Measurements from ENCODE around the gene TAF6L.
"Not testable (repeated sequence)": the region's sequence is repeated elsewhere in the genome, so short reads cannot be mapped to it uniquely, and the experiment has no call there.

TAF6L gene

GRCh38 chr11:62805961-62806441, 34.8 kb downstream of the TAF6L start:
- DNase-seq, result no peak

GRCh38 chr11:62806611-62807121, 35.5 kb downstream of the TAF6L start:
- no peak for DNase-seq

- no peak for DNase-seq
Measured at GRCh38 chr11:62810748-62811147, 39.6 kb downstream of the TAF6L start.

DNA sequence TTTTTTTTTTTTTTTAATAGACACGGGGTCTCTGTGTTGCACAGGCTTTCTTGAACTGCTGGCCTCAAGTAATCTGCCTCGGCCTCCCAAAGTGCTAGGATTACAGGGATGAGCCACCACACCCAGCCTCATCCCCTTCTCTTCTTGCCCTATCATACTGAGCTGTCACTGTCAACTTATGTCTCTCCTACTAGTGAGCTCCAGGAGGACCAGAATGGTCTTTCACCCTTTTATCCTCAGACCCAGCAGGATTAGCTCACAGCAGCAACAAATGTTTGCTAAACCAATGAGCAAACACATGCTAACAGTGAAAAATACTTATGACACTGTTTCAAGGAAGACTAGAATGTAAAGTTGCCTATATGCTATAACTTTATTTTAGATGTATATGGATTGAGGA, 40.5 kb downstream of the TAF6L start:
- no peak for DNase-seq

DNA sequence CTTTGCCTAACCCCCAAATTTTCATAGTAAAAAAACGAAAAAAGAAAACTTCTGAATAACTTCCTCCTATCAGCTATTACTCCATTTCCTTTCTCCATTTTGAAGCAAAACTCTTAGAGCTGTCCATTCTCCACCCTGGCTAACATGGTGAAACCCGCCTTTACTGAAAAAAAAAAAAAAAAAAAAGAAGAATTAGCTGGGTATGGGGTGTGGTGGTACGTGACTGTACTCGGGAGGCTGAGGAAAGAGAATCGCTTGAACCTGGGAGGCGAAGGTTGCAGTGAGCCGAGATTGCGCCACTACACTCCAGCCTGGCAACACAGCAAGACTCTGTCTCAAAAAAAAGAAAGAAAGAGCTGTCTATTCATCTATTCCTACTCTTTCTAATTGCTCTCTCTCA, 45.4 kb downstream of the TAF6L start:
- no peak for DNase-seq

GRCh38 chr11:62817129-62817528, 45.9 kb downstream of the TAF6L start:
- DNase-seq, result no peak

GRCh38 chr11:62823677-62824076, 52.5 kb downstream of the TAF6L start:
- no peak for DNase-seq

- DNase-seq, result not testable (repeated sequence)
Measured at GRCh38 chr11:62828130-62828529, 56.9 kb downstream of the TAF6L start.

DNA sequence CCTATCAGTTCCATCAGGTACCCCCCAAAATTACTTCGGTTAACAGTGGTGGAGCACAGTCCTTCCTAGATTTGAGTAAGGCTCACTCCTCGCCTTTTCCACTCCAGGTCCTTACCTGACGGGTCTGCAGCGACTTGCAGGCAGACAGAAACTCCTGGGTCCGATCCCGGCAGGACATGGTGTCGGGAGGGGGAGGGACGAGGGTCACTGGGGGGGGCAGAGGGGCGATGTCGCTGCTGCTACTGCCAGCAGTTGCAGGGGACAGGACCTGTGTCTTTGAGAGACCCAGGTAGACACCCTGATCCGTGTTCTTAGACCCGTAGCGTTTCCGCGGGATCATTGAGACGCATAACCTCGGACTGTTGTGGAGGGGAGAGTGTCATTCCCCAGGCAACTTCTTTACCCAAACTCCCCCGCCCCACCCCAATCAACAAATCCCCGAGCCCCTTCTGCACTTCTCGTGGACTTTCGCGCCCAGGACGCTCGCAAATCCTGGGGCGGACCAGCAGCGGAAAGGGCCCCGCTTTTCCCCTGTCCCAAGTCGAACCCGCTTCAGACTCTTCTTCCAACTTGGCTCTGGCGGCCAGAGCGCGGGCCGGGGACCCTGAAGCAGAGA, 59.8 kb downstream of the TAF6L start:
- DNase-seq, result no peak

DNA sequence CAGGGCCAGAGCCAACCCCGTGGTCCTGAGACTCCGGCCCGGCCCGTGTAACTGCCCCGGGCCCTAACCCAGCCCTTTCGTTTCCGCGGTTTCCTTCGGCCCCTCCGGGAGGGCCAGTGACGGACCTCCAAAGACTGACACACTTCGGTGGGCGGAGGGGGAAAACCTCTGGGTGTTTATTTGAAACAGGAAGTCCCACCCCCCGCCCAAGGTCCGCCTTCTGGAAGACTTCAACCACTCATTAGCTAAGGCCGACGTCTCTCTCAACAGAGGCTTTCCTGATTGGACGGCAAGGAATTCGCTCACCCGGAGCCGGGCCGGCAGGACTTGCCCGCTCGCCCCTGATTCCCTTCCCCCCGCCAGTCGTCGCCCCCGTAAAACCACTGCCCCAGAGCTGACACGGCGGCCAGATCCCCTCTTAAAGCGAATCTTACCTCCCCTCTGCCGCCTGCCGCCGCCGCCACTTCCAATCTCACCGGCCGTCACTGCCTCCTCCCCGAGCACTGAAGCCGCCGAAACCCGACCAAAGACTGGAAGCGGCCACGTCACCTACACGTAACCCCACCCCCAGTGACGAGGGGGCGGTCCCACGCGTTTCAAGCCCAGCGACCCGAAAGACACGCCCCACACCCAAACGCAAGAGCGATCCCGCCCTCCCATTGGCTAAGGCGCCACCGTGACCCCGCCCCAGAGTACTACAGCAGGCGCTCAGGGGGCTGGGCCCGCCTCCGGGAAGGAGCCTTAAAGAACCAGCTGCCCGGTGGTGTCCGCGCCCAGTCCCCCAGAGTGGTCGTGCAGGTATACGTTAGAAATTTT, 60.5 kb downstream of the TAF6L start, which contains the start of gene STX5:
TSS of gene STX5 (minus strand) at position 532 of the 816 bp plus-strand sequence. CDS start 808 bp downstream, outside the sequence.
- DNase-seq, result peak; percentile 90

- no peak for DNase-seq
Measured at GRCh38 chr11:62832336-62833234, 61.4 kb downstream of the TAF6L start, which contains the start of gene TEX54. Gene TEX54, minus strand, starts transcription at chr11:62832841.

DNA sequence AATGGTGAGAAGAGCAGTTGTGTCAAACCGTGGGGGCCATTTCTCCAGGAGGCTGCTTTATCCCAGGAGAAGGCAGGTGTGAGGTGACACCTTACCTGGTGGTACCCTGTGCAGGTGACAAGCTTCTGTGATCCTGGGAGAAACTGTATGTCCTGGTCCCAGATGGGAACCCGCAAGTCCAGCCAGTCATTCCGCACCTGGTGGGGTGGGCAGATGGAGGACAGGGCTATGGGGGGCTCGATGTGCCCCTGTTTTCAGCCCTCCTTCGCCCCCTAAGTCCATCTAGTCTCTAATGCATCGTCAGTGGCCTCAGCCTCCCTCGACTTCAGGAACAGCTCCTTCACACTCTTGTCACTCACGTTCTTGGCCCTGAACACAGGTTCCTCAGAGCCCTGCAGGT, 64.1 kb downstream of the TAF6L start:
- DNase-seq, result no peak

All from DMS 273 treated with DMSO at 0.1 percent for 48 hours (cell line).